HG03097 (cell line): Measurements from ENCODE around the gene TTC34.

Experiments used
- ATAC-seq: cut with Tn5 transposase; IDR thresholded peaks from one replicate; pipeline ENCODE4 v1.9.1; 2021; ENCODE audit not compliant: unreplicated experiment, low FRiP score

The TTC34 gene, protein sequence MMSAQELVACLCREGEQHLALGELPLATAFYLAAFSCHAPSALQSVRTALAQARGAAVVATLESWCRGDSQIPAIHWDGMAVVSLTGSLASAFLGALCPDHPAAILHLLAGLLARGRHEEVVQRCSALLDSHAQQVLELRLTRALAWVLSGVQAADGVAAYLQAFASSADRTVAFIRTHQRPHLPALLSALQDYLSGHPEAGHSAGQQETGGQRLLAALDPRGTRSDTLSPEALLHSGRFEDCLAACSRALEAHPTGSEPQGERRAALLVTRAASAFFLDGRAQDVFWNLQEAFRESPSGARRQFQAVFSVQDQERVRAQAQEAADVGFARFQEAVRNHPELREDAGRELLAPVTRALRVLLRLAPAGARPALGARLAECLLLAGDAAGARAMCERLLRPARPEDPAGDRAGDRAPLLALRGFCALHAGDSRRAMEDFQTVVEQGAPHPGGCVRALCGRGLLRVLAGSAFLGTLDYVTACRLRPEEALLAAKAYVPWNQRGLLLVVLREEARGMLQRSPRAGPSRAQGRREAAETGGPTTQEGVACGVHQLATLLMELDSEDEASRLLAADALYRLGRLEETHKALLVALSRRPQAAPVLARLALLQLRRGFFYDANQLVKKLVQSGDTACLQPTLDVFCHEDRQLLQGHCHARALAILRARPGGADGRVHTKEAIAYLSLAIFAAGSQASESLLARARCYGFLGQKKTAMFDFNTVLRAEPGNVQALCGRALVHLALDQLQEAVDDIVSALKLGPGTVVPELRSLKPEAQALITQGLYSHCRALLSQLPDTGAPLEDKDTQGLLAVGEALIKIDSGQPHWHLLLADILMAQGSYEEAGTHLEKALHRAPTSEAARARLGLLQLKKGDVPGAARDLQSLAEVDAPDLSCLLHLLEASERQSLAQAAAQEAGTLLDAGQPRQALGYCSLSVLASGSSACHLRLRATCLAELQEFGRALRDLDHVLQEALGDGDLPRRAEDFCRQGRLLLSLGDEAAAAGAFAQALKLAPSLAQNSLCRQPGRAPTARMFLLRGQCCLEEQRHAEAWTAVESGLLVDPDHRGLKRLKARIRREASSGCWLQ

DNA sequence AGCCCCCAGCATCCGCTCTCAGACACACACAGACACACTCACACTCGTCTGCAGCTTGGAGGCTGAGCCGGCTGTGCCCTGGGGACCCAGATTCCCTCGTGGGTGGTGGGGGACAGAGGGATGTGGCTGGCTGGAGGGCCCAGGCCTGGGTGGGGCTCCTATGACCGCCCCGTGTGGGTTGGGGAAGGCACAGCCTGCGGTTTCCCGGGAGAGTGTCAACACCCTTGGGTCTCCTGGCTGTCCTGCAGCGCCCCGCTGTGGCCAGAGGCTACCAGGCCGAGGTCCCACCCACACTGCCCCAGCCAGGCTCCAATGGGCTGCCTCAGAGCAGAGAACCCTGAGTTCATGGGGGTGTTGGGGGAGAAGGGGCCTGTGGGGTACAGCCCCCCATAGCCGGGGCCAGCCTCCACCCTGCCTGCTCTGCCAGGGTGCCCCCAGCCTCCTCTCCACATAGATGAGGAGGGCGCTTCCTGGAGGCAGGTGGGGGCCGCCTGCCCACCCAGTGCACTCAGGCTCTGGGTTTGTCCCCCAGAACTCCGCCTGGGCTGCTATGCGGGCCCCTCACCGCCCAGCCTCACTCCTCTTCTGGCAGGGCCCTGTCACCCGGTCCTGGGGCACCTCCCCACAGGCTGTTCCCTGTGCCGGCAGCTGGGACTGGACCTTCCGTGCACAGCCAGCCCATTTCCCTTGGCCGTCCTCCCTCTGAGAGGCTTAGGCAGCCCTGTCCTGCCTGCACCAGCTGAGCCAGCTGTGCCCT lies at the start of gene TTC34:
TSS of gene TTC34 (minus strand) at position 159 of the 757 bp plus-strand sequence. CDS start 866 bp downstream, outside the sequence.
- ATAC-seq, result no peak

DNA sequence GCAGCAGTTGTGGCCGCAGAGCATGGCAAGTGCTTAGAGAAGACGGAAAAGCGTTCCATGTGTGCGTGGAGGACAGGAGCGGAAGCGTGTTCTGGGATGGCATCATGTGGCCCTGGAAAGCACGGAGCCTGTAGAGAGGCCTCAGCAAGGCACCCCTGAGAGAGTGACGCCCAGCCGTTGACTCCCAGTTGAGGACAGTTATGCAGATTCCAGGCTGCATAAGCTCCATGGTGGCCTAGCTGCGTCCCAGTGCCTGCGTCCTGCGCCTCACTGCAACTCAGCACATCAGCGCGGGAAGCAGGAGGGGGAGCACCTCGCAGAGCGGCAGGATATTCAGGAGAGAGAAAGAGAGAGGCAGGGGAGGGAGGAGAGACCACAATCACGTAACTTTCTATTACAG lies 49.0 kb upstream of the TTC34 start:
- ATAC-seq, result no peak

DNA sequence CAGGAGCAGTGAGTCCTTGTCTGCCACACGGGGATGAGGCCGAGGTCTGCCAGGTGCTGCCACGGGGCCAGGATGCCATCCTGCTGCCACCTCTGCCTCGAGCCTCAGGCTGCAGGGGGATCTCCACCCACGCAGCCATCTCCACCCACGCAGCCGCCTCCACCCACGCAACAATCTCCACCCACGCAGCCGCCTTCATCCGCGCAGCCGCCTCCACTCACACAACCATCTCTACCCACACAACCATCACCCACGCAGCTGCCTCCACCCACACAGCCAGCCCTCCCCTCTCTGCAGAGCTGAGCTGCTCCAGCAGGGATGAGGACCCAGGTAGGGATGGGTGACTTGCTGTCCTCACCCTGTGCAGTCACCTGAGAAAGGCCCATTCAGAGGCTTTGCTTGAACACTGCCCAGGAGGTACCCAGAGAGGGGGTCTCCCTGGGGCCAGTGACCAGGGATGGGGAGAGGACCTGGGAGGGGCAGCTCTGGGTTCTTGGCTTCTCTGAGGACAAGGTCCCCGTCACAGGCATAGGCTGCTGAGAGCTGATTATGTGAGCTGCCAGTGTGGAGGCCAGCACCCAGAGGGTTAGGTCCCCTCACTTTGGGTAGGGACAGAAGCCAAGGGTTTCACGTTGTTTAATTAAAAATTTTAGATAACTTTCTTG lies 46.6 kb upstream of the TTC34 start:
- no peak for ATAC-seq

DNA sequence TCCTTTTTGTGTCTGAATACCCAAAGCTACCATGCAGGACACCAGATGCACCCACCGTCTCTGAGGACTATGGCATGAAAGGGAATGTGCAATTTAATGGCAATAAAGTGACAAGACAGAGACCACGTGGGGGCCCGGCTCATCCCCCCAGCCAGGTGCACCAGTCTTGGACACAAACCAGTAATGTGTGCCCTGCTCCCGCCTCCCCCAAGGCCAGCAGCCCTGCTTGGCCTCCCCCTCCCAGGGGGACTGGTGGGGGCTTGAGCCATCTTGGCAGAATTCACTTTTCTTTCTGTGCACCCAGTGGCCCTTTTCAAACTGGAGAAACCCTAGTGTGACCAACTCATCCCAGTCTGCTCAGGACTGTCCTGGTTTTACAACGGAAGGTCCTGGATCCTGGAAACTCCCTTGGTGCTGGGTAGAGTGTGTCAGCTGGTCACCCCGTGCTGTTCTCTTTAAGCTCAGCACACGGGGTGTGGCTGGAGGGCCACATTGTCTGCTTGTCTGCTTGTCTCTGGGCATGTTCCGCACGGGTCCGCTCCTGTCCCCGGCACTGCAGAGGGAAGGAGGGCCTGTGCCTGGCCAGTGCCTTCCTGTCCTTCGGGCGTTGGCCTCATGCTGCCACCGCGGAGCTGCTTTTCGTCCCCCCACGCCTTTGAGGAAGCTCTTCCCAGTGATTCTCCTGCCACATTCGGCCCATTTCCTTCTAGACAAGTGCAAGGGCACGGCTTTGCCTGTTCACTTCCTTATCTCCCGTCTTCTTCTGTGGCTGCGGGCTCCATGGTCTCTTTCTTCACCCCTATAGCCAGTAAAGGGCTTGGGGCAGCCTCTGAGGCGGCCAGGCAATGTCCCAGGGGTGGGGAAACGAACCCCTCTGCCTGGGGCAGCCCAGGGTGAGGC lies 45.8 kb upstream of the TTC34 start:
- no peak for ATAC-seq

DNA sequence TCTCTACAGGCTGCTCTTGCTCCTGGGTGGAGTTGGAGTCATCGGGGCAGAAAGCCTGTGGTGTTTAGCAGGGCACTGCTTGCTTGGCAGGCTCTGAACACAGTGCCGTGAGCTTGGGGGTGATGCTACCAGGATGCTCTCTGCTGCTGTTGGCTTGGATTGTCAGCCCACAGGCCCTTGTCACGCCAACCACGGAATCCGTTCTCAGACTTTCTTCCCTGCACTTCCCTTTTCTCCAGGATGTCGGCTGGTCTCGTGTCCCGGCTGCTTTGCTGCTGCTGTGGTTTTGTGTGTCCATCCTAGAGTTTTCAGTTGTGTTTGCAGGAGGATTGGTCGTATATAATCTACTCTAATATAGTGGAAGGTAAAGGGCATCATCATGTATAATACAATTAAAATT lies 44.4 kb upstream of the TTC34 start:
- no peak for ATAC-seq

DNA sequence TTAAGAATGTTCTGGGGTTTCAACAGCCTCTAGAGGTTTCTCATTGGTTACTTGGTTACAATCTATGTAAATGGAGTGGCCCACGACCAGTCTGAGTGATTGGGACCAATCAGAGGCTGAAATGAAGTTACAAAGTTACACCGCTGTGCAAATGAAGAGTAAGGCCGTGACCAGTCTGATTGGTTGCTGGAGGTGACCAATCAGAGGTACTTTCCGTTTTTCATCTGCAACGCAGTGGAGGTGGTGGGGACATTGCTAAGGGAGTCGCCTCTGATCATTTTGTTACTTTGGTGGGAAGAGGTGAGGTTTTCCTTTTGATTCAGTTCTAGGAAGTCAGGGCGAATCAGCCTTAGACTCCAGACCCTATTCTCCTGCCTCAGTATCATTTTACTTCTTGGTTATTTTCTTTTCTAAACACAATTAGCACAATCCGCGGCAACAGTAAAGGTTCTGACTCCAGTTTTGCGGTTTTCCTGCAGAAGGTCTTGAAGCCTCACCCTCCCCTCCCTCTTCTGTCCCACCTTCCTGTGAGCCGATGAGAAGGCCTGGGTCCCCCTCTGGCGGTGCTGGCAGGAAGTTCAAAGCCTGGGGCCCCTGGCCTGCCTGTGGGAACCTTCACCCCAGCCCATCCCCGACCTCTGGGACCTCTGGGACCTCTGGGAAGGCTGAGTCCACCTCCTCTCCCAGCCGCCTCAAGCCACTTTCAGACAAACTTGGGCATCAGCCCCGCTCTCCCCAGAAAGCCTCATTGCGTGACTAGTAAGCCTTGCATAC lies 38.7 kb upstream of the TTC34 start:
- no peak for ATAC-seq

DNA sequence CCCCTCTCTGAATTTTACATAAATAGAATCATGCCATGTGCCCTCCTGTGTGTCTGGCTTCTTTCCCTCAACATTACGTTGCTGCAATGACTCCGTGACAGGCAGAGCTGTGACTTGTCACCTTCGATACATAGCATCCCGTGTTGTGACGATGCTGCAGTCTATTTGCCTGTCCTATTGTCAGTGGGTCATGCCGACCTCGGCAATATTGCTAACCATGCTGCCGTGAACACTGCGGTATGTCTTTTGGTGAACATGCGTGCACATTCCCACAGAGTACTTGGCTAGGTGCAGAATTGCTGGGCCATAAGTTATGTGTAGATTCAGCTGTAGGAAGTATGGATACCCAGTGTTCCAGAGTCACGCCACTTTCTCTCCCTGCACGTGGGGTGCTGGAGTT lies 36.3 kb upstream of the TTC34 start:
- no peak for ATAC-seq

DNA sequence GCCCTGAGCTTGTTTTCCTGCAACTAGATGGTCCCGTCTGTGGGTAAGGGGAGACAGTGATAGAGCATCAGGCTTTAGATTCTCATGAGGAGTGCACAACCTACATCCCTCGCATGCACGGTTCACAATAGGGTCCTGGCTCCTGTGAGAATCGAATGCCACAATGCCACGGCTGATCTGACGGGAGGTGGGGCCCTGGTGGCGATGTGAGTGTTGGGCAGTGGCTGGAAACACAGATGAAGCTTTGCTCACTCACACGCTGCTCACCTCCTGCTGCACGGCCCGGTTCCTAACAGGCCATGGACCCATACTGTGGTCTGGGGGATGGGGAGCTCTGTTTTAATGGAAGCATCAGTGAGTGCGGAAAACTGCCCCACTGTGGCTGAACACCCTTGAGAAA lies 35.8 kb upstream of the TTC34 start:
- no peak for ATAC-seq

DNA sequence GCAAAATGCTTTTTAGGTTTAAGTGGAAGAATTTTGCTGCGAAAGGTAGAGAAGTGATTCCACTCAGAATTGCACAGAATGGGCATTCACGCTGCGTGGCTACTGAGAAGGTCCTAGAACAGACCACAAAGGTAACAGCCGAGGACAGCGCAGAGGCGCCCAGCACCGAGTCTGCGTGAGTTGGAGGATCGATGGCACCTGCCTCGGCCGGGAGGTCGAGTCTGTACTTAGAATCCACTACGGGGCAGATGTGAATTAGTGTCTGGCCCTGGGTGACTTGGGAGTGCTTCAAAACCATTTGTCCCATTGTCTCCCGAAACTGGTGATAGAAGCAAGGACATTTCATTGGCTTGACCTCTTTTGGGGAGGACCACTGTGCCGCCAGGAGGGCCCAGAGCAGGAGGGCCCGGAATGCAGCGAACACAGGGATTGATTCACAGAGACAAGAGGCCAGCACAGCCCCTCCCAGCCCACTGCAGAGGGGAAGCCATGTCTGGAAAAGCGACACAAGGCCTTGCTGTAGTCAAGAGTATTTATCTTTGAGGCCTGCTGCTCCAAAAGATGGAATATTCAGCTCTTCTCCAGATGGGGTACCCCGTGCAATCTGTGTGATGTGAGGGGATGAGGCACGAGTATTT lies 35.0 kb upstream of the TTC34 start:
- no peak for ATAC-seq

DNA sequence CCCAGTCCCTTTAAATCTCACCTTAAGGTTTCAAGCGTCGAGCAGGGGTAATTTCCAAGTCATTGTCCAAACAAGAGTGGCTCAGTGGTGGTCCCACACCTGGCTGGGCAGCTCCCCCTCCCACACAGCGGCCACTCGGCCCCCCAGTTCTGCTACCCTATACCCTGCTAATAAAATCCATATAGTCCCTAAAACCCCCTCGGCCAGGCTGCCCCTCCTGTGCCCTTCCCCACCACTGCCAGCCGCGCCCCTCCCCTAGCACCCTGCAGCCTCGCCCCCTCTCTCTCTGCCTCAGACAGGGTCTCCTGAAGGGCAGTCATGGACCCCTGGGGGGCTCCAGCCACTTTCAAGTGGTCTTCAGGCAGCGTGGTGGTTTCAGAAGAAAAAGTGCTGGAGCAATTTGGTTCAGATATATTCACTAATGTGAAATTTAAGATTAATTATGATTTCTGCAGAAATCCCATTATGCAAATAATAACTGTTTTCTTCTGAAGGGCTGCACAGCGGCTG lies 34.2 kb upstream of the TTC34 start:
- ATAC-seq, result no peak

DNA sequence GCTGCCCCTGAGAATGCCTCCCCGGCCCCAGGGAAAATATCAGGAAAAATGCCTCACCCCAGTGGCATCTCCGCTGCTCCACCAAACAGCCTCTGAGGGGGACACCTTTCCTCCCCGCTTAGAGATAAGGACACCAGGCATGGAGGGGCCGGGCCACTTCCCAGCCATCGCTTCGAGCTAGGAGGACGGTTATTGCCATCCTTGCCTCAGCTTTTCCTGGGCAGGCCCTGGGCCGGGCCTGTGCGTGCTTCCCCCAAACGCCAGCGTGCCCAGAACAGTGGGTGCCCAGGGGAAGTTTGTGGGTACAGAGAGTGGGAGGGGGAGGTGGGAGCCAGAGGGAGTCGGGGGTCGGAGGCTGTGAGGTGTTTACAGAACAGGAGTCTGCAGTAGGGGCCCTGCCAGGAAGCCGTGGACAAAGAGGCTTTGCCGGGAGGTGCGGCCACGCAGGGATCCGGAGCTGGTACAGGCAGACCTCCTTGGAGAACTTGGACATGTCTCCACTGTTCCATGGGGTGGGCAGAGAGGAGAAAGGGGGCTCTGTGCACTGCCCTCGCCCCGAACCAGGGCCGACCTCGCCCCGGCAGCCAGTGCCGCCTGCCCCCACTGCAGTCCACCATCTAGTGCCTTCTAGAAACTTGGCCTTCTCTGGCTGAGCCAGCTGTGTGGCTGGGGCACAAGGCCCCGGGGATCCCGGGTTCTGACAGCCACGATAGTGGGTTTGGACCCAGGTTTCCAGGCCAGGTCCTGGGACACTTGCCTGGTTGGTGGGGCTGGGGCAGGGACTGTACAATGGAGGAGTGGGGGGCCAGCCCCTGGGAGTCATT lies 33.5 kb upstream of the TTC34 start:
- no peak for ATAC-seq

DNA sequence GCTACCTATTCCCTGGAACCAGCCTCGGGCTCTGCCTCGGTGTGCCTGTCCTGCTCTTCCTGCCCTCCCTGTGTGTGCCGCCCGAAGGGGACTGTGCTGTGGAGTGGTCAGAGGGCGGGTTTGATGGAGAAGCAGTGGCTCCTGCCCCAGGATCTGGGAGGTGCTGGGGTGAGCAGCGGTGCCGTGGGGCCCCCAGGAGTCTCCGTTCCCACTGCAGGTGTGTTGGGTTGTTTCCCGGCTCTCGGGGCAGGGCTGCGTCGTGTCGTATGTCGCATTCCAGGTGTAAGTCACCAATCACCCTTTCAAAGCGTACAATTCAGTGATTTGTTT lies 32.6 kb upstream of the TTC34 start:
- ATAC-seq, result no peak

DNA sequence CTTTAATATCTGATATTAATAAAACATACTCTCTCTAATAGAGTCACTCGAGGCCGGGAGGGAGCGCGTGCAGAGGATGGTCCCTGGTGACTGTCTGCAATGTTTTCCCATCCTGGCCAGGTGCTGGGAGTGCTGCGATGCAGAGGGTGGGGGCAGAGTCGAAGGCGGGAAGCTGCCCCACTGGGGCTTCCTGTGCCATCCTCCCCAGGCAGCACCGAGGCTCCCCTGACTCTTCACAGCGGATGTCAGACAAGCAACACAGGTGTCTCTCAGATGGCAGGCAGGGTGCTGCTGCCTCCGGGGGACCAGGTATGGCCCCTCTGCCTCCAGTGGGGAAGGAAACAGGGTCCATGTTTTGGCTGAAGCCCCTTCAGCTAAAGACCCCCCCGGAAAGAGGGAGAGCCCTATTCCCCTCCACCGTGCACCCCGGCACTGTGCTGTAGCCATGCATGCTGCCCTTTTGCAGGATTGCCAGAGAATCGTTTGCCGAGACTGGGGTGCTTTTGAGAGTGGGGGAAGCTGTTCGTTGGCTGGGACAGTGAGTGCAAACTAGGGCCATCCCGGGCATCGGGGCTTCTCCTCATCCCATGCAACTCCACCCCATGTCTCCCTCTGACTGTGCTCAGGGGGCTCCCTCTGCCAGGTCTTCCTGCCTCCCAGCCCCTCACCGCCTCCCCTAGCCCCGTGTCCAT lies 32.1 kb upstream of the TTC34 start:
- no peak for ATAC-seq

DNA sequence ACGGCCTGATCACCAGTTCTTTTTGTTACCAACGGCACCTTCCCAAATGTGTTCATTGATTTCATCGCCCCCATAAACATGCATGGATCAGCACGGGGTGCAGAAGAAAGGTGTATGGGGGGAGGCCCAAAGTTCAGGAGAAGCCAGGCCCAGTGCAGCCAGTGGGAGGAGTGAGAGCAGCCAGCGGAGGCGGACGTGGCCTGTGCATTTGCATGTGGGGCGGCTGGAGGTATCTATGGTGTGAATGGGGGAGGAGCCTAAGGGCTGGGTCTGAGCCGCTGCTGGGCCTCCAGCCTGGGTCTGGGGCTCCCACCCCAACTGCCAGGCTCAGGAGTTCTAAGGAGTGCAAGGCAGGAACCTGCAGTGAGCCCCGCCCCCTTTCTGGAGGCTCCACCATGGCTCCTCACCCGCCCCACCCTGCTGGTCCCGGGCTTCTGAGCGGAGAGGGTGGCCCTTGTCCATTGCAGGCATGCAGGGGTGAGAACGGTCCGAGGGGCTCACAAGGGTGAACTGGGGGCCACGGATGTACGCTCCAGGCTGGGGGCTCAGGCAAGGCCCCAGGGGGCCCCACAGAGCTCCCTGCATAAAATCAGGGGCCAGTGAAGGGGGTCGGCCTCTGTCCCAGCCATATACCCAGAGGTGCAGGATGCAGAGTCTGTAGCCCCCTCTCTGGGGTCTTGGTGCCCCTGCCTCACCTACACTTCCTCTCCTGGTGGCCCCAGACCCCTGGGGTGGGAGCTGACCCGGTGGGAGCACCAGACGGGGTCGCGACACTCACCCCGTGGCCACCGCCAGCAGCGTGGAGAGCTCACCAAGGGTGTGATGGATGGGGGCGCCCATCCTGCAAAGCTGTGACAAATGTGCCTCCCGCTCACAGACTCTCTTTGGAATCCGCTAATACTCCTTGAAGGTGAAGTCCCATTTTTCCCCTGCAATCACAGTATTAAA lies 31.3 kb upstream of the TTC34 start:
- ATAC-seq, result no peak

DNA sequence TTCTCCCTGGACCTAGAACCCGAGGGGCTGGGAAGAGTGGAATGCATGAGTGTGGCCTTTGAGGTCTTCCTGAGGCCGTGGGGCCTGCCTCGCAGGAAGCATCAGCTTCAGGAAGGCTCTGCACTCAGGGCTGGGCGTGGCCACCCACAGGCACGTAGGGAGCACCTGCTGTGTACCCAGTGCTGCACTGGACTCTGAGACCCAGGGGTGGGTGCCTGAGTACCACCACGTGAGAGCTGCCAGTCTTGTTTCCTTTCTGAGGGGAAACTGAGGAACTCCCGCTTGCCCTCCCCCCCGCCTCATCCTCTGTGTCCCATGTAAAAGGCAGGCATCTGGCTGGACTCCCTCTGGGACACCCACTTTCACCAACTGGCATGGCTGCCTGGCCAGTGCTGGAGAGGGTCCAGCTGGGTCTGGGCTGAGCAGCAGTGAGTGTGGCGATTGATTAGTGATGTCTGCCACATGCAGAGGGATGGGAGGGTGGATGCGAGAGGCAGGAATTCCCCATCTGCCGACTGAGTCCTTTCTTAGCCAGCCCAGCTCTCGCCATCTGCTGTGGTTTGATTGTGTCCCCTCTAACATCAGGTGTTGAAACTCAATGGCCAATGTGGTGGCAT lies 30.2 kb upstream of the TTC34 start:
- no peak for ATAC-seq
